Spleen (tissue), 11 donors: ENCODE data around the gene ZNF335. TPM values are rescaled to one million over a fixed set of nuclear protein-coding genes. Genes with fewer than 3 reads are reported as not detected.

ENCODE experiments used
- DNase-seq: peaks from one replicate; pipeline ENCODE4 v3.0.0-alpha.2; 2020
- H3K27ac ChIP-seq, 8 donors: fragments of 200-600 bp; sonication (generic) in 7 of 8; 1 replicate in 4 of 8; 2 replicates in 4 of 8; pipeline versions ENCODE4 v1.5.0 to v1.8.0; 2016 to 2021; ENCODE audit warnings: inconsistent platforms in 4 of 8, mild to moderate bottlenecking in 4 of 8, moderate library complexity in 1 of 8
- H3K27me3 ChIP-seq, 7 donors: fragments of 200-600 bp; sonication (generic) in 6 of 7; replicated peaks in 1 of 7; 1 replicate in 4 of 7; 2 replicates in 3 of 7; pipeline versions ENCODE4 v1.5.0 to v1.8.0; 2016 to 2021; ENCODE audit warnings: inconsistent platforms in 3 of 7, mild to moderate bottlenecking in 1 of 7
- H3K36me3 ChIP-seq, 6 donors: fragments of 200-600 bp; sonication (generic) in 5 of 6; 1 replicate in 4 of 6; 2 replicates in 2 of 6; pipeline versions ENCODE4 v1.5.0 to v1.8.0; 2016 to 2021; ENCODE audit warnings: inconsistent platforms in 2 of 6
- H3K4me1 ChIP-seq, 6 donors: fragments of 200-600 bp; sonication (generic) in 5 of 6; 1 replicate in 3 of 6; 2 replicates in 3 of 6; pipeline versions ENCODE4 v1.5.0 to v1.8.0; 2016 to 2021; ENCODE audit warnings: inconsistent platforms in 3 of 6
- H3K4me3 ChIP-seq, 8 donors: fragments of 200-600 bp; sonication (generic) in 7 of 8; 1 replicate in 4 of 8; 2 replicates in 4 of 8; pipeline versions ENCODE4 v1.5.0 to v1.8.0; 2016 to 2021; ENCODE audit warnings: inconsistent platforms in 4 of 8, mild to moderate bottlenecking in 4 of 8, moderate library complexity in 2 of 8
- H3K9me3 ChIP-seq, 8 donors: fragments of 200-600 bp; sonication (generic) in 7 of 8; 1 replicate in 4 of 8; 2 replicates in 4 of 8; pipeline versions ENCODE4 v1.5.0 to v1.8.0; 2016 to 2021; ENCODE audit warnings: inconsistent platforms in 4 of 8
- POLR2A ChIP-seq, 3 donors: fragments of 450-650 bp; IDR thresholded peaks; one replicate each; pipeline ENCODE4 v1.5.1; 2017; ENCODE audit warnings: antibody characterized with exemption in 3 of 3, mild to moderate bottlenecking in 1 of 3
- POLR2AphosphoS5 ChIP-seq, 3 donors: sonication (generic); formaldehyde crosslinking; IDR thresholded peaks; one replicate each; pipeline ENCODE4 v1.5.1; 2017; ENCODE audit warnings: antibody characterized with exemption in 3 of 3
- WGBS, 5 donors: extraction: QIAGEN DNeasy Blood & Tissue Kit in 3 of 5; methylation state at CpG; one replicate each; pipeline versions ENCODE4 v1.1.5 to v1.1.7; 2013 to 2018; 5-methylcytosine and 5-hydroxymethylcytosine counted together
- intact Hi-C: fragments of 100-400 bp; cut with DNase I; formaldehyde crosslinking; loops from one replicate; pipeline ENCODE4 v1.15.0; 2023; ENCODE audit warnings: low total_unique reads
- polyA plus RNA-seq, 3 donors: library from polyadenylated mRNA; stranded (reverse); fragments of 200-250 nt; gene quantifications; one replicate each; pipeline ENCODE4 v1.2.1, GENCODE V29; 2013
- total RNA-seq, 7 donors: library from RNA; depleted of rRNA in 3 of 7; stranded (reverse); fragments of >200 nt in 3 of 7; fragmentation: NEBNext Ultra II Directional in 4 of 7; extraction: Animal tissue kit (Norgen Biotek cat#: 25700) in 4 of 7; gene quantifications; one replicate each; pipeline versions ENCODE4 v1.1.0 to v1.2.1, GENCODE V29; 2016 to 2021
- TF ChIP-seq, protein P1 (sequence below), 11 experiments: fragments of 200-600 bp in 7 of 11; fragments of 450-650 bp in 4 of 11; sonication (generic) in 4 of 11; IDR thresholded peaks in 8 of 11; conservative IDR thresholded peaks in 3 of 11; 1 replicate in 7 of 11; 2 replicates in 4 of 11; pipeline versions ENCODE4 v1.4.0 to v1.8.0; 2016 to 2021; ENCODE audit warnings: antibody characterized with exemption in 11 of 11, inconsistent platforms in 4 of 11, mild to moderate bottlenecking in 1 of 11
- donor health status: healthy with polysubstance abuse.
- donor health status: DM: no; HTN: no; CAD: no; lungs with moderate emphysema.
- donor health status: DM: no; HTN: no; CAD: no.
- donor health status: Bipolar disorder and iron deficiency.
- donor health status: healthy.
- donor health status: DM: no; HTN: no; CAD: no.
- donor health status: DM: yes; HTN: yes; CAD: no.

Gene ZNF335
- total and polyA plus RNA-seq, 10 donors = 8.2 to 46.3 (median 32.5) TPM

DNA sequence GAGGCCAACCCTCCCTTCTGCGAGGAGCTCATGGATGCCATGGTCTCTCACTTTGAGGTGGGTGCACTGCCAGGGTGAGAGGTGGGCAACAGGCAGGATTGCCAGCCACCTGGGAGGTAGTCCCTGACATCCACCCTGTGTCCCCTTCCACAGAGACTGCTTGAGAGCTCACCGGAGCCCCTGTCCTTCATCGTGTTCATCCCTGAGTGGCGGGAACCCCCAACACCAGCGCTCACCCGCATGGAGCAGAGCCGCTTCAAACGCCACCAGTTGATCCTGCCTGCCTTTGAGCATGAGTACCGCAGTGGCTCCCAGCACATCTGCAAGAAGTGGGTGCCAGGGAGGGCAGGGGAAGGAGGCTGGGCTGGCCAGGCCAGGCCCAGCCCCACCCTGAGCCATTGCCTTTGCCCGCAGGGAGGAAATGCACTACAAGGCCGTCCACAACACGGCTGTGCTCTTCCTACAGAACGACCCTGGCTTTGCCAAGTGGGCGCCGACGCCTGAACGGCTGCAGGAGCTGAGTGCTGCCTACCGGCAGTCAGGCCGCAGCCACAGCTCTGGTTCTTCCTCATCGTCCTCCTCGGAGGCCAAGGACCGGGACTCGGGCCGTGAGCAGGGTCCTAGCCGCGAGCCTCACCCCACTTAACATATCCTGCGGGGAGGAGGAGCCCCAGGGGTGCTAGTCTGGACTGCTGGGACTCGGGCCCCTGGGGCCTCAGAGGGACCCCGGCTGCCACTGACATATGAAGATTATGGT is 24.7 kb downstream of the ZNF335 start:
- peaks cover 2 to 100% (median 100%) of the 10 kb centered on the region in 6 donors for H3K36me3 ChIP-seq
- intact Hi-C loops = no loop called here
- H3K4me1 ChIP-seq = peaks cover 0 to 68% (median 38%) of the 10 kb centered on the region in 6 donors
- no peak overlapping the region for H3K4me3 ChIP-seq
- H3K9me3 ChIP-seq = no peaks in the 10 kb centered on the region
- H3K27me3 ChIP-seq = no peaks in the 10 kb centered on the region
- WGBS, 5 donors = 68 to 81% (median 77%) methylated on average over 23 to 29 of the region's 29 CpGs
- H3K27ac ChIP-seq = peak overlapping the region; percentile 35 to 87 (median 78)
- peak; percentile 88 for DNase-seq
- TF ChIP-seq POLR2AphosphoS5 (IDR thresholded peaks at IDR 0.05) (peak; percentile 74 to 90 (median 85)), POLR2A (IDR thresholded peaks at IDR 0.05) (no peak)
- TF ChIP-seq, protein P1, sequence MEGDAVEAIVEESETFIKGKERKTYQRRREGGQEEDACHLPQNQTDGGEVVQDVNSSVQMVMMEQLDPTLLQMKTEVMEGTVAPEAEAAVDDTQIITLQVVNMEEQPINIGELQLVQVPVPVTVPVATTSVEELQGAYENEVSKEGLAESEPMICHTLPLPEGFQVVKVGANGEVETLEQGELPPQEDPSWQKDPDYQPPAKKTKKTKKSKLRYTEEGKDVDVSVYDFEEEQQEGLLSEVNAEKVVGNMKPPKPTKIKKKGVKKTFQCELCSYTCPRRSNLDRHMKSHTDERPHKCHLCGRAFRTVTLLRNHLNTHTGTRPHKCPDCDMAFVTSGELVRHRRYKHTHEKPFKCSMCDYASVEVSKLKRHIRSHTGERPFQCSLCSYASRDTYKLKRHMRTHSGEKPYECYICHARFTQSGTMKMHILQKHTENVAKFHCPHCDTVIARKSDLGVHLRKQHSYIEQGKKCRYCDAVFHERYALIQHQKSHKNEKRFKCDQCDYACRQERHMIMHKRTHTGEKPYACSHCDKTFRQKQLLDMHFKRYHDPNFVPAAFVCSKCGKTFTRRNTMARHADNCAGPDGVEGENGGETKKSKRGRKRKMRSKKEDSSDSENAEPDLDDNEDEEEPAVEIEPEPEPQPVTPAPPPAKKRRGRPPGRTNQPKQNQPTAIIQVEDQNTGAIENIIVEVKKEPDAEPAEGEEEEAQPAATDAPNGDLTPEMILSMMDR (IDR thresholded peaks at IDR 0.05 in 8 of 11, conservative IDR thresholded peaks at IDR 0.05 in 3 of 11) = peak in 1 of 11 experiments; percentile 8

DNA sequence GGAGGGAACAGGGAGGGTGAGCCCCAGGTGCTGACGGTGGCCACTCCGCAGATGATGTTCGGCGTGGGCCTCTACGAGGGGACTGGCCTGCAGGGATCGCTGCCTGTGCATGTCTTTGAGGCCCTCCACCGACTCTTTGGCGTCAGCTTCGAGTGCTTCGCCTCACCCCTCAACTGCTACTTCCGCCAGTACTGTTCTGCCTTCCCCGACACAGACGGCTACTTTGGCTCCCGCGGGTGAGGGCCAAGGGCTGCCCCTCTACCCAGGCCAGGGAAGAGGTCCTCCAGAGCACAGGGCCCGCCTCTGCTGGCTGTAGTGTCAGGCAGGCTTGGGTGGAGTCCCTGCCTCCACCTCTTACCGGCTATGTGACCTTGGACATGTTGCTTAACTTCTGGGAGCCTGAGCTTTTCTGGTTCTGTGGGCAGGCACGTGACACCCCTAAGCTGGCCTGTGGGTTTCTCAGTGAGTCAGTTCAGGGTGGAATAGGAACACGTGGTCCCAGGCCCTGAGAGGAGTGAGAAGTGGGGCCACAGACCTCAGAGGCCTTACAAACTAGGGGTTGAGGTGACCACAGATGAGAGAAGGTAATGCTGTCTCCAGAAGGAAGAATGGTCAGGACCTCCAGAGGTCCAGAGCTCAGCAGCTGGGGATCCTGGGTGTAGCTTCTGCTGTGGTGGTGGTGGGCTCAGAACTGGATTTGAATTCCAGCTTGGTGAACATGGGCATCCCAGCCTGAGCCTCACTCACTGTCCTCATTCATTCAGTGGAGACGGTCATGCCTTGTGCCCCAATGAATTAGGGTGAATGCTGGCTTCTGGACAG is 25.6 kb downstream of the ZNF335 start:
- peaks cover 0 to 59% (median 38%) of the 10 kb centered on the region in 6 donors for H3K4me1 ChIP-seq
- WGBS, 5 donors = 60 to 79% (median 67%) methylated on average over 18 to 20 of the region's 20 CpGs
- H3K9me3 ChIP-seq = no peaks in the 10 kb centered on the region
- peak; percentile 83 for DNase-seq
- H3K36me3 ChIP-seq = peaks cover 2 to 100% (median 100%) of the 10 kb centered on the region in 6 donors
- no peaks in the 10 kb centered on the region for H3K27me3 ChIP-seq
- TF ChIP-seq, protein P1 (IDR thresholded peaks at IDR 0.05 in 8 of 11, conservative IDR thresholded peaks at IDR 0.05 in 3 of 11) = no peak
- no peak for TF ChIP-seq POLR2A (IDR thresholded peaks at IDR 0.05)
- TF ChIP-seq POLR2AphosphoS5 (IDR thresholded peaks at IDR 0.05) = peak; percentile 67 to 82 (median 72)
- no peak overlapping the region for H3K4me3 ChIP-seq
- peak overlapping the region; percentile 63 to 87 (median 78) for H3K27ac ChIP-seq
- intact Hi-C loops = no loop called here

DNA sequence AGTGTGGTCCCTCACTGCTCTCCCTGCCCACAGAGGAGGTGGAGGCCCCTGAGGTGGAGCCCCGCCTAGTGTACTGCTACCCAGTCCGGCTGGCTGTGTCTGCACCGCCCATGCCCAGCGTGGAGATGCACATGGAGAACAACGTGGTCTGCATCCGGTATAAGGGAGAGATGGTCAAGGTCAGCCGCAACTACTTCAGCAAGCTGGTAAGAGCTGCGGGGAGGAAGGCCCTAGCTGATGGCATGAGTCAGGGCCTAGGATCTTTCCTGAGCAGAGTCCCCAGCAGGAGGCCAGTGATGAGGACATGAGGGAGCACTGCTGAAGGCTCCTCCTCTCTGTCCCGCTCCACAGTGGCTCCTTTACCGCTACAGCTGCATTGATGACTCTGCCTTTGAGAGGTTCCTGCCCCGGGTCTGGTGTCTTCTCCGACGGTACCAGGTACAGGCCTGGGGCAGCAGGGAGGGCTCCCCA is 26.3 kb downstream of the ZNF335 start:
- H3K4me1 ChIP-seq = peaks cover 0 to 59% (median 38%) of the 10 kb centered on the region in 6 donors
- H3K36me3 ChIP-seq = peaks cover 2 to 100% (median 100%) of the 10 kb centered on the region in 6 donors
- 60 to 83% (median 76%) methylated on average over 6 to 13 of the region's 13 CpGs for WGBS, 5 donors
- no peak overlapping the region for H3K4me3 ChIP-seq
- H3K27me3 ChIP-seq = no peaks in the 10 kb centered on the region
- TF ChIP-seq POLR2A (IDR thresholded peaks at IDR 0.05) (no peak), POLR2AphosphoS5 (IDR thresholded peaks at IDR 0.05) (peak; percentile 4 to 57 (median 44))
- TF ChIP-seq, protein P1 (IDR thresholded peaks at IDR 0.05 in 8 of 11, conservative IDR thresholded peaks at IDR 0.05 in 3 of 11) = no peak
- peak overlapping the region; percentile 63 to 87 (median 78) for H3K27ac ChIP-seq
- intact Hi-C loops = no loop called here
- peak; percentile 80 for DNase-seq
- no peaks in the 10 kb centered on the region for H3K9me3 ChIP-seq
